Hematopoietic multipotent progenitor cell (in vitro differentiated cells): ENCODE data around the gene THSD7B. TPM values are rescaled to one million over a fixed set of nuclear protein-coding genes. Genes with fewer than 3 reads are reported as not detected.

ENCODE experiments used
- DNase-seq, 3 donors: peaks; one replicate each; pipeline ENCODE4 v3.0.0-alpha.2; 2011 to 2015; ENCODE audit warnings: low read depth in 2 of 3, low spot score in 2 of 3
- total RNA-seq: library from RNA; depleted of rRNA; stranded (reverse); fragments of >200 nt; gene quantifications from one replicate; pipeline ENCODE4 v1.2.3, GENCODE V29; 2012

THSD7B gene
- total RNA-seq, 1 donor, result not detected

DNA sequence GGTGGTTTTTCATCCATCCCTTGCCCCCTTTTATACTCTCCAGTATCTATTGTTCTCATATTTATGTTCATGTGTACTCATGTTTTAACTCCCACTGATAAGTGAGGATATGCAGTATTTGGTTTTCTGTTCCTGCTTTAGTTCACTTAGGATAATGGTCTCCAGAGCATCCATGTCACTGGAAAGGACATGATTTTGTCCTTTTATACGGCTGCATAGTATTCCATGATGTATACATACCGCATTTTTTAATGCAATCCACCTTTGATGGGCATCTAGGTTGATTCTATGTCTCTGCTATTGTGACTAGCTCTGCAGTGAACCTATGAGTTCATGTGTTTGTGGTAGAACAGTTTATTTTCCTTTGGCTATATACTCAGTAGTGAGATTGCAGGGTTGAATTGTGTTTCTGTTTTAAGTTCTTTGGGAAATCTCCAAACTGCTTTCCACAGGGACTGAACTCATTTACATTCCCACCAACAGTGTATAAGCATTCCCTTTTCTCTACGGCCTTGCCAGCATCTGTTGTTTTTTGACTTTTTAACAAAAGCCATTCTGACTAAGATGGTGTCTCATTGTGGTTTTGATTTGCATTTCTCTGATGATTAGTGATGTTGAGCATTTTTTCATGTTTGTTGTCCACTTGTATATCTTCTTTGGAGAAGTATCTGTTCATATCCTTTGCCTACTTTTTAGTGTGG is 420.2 kb downstream of the THSD7B start:
- no peak for DNase-seq

DNA sequence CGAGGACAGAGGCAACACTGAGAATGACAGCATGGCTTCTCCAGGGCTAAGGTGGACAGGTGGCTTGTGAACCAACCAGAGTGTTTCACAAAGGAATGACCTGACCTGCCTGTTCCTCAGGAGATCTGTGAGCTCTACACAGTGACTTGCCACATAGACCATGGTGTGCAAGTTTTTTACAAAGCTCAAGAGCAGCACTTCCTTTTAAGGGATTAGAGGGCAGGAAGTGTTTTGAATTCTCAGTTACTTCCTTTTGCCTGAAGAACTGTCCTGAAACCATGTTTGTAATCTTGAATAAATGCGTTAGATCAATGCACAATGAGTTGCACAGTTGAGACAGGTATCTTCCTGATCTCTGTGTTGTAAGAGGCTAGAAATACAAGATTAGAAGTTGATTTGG is 421.9 kb downstream of the THSD7B start:
- DNase-seq, result no peak

DNA sequence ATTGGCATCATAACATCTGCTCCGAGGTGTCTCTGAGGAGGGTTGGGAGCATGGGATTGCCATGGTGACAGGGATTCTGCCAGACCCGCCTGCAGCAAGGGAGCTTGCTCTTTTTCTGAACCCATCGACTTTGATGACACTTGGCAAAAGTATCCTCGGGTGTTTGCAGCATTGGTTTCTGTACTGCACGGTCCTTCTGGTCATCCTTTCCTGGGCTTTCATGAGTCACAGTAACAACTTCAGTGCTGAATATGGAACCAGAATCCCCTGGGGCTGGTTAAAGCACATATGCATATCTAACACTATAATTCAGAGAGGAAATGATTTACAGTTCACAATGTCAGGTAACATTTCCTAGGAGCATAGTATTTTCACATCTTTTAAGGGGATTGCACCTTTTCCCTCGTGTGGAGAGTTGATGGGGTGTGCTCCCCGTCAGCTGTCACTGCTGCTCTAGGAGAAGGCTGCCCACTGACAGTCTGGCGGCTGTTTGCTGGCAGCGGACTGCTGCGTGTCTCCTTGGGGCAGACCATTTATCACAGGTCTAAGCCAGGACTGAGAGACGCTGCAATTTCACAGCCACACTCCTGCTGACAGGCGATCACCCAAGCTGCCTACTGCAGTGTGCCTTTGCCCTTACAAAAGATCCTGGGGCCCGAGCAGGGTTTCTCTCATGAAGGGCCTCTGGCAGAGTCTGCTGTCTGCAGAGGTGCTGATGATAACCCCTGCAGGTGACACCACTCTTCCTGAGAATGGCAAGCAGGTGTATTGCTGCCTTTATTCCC is 425.3 kb downstream of the THSD7B start:
- DNase-seq, result no peak

DNA sequence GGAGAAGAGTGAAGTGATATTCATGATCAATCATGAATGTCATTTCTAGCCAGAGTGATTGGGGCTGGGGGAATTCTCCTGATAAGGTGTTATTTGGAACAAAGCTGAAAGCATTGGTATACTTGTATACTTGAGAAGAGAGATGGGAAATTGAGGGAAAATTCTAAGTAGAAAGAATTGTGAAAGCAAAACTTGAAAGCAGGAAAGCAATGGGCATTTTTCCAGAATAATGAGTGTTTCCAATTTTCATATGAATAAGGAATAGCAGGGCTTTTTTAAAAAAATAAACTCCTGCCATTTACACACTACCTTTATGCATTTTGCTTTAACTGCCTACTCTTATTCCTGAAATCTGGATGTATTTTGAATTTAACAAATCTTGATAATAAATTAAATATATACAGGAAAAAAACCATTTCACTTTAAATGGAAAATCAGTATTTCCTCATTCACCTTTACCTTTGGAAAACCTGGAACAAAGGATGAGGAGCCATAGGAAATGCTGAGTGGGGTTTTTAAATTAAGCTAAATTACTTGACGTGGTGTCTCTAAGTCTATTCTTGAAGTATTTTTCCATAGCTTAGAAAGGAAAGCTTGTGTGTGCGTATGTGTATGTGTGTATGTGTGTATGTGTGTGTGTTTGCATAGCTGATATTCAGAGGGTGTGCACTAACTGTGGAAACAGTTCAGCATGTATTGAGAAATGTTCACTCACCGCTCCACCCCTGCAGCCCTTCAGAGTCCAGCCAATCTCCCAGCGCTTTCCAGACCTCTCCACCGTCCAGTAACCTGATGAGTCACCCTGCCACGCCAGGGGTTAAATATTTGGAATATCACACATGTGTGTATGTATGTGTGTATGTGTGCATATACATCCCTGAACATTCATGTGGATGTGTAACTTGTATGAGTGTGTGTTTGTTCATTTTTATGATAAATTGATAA is 427.3 kb downstream of the THSD7B start:
- no peak for DNase-seq

DNA sequence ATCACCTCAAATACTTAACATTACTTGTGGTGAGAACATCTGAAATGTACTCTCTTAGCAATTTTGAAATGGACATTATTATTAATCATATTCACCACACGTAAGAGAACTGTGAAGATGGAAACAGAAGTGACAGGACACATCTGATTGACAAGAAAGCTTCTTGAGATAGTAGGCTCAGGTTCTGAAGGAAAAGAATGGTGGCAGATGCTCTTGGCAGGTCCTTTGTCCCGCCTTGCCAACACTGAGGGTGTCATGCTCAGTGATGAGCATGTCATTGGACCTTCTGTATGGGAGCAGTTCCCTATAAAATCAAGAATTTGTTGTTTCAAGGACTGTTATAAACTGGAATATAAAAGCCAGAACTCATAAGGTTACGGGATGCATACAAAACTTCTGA is 428.1 kb downstream of the THSD7B start:
- DNase-seq, result no peak

DNA sequence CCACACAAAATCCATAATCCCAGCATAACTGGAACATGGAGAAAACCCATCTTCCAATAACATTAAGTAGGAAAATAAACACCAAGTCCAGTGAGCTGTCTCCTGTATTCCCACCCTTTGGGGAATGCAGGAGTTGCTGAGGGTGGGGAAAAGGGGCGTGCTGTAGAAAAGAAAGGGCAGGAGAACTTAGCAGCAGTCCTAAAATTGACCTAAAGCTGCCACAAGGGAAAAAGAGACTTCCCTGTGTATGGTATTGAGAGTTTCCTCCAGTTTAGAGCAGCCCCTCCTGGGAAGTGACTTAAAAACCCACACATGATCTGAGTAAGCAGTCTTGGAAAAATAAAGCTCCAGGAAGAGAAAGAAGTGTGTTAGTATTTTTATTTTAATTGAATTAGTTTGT is 428.8 kb downstream of the THSD7B start:
- DNase-seq, result no peak

DNA sequence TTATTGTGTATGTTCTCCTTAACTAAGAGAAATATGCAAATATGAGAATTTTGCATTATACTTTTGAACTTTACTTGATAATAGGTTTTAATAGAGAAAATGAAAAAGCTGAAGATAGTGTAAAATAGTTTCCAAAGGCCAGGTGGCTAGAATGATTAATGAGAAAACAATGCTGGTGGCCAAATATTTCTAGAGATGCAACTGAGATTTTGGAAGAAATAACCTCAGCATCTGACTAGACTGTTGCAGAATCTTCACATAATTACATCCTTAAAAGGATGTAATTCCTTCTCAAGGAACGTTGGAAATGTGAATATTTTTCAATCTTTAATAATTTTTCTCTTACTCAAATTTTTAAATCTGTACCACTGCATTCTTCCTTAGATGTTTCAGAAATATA is 434.4 kb downstream of the THSD7B start:
- DNase-seq, result no peak

DNA sequence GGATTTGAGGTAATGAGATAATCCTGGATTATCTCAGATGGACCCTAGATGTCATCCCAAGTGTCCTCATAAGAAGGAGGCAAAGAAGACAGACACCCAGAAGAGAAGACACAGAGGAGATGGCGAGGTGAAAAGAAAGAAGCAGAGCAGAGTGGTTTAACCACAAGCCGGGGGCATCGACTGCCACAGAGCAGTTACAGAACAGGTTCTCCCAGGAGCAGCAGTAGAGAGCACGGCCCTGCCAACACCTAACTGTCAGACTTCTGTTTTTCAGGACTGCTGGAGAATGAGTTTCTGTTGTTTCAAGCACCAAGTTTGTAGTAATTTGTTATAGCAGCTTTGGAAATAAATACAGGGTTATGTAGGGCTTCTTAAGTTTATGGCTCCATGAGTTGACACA is 437.0 kb downstream of the THSD7B start:
- no peak for DNase-seq

DNA sequence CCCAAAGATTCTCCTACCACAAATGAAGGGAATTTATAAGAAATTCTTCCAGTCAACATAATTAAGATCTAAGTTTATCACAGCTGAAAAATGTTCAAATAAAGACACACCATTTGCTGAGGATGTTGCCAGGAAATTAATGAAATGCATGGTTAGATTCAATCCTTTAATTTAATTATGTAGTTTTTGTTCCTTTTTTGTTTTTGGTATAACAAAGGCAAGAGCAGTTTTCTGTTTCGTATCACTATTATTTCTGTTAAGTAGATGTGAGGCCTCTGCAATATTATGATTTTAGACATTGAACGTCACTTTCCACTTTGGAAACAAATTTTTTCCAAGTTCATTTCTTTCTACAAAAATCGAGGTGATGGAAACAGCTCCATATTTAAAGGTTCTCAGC is 440.0 kb downstream of the THSD7B start:
- DNase-seq, result no peak

DNA sequence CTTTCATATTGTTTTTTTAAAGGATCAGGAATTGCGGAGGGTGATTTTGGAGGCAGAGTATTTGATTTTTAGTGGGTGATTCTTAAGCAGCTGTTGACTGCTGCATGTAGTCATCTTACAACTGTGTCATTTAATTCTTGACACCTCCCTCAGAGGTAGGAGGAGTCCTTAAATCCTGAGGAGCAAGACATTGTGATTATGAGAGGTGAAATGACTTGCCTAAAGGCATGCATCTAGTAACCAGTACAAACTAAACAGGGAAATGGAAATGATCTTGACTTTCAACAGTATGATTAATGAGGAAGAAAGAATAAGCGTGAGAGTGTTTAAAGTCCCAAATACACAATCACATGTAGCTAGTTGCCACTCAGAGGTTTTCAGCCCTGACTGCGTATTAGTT is 440.7 kb downstream of the THSD7B start:
- no peak for DNase-seq

DNA sequence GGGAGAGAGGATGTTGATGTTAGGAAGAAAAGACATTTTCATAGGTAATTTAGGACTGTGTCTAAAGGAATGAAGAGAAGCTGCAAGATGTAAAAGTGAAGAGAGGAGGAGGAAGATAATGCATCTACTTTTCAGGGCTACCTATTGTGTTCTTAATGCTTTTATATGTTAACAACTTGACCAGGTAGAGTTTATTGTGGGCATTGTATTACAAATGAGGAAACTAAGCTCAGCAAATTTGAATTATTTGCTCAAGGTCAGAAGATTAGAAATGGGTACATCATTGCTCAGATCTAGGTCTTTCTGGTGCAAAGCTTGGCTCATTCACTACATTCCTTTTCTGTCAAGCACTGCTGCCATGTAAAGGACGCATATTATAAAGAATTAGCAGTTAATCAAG is 441.7 kb downstream of the THSD7B start:
- no peak for DNase-seq

DNA sequence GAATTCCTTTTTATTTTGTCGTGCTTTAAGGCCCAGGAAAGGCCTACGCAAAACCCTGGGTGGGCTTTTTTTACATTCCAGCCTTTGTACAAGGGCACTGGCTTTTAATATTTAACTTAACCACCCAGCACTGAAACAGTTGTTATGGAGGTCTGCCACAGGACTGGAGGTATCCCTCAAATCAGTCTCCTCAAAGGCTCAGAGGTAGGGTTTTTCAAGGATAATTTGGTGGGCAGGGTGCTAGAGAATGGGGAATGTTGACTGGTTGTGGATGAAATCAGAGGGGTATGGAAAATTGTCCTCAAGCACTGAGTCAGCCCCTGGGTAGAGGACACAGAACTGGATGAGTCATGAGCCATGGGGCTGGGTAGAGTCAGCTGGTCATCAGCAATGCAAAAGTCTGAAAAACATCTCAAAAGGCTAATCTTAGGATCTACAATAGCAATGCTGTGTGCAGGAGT is 443.1 kb downstream of the THSD7B start:
- no peak for DNase-seq

DNA sequence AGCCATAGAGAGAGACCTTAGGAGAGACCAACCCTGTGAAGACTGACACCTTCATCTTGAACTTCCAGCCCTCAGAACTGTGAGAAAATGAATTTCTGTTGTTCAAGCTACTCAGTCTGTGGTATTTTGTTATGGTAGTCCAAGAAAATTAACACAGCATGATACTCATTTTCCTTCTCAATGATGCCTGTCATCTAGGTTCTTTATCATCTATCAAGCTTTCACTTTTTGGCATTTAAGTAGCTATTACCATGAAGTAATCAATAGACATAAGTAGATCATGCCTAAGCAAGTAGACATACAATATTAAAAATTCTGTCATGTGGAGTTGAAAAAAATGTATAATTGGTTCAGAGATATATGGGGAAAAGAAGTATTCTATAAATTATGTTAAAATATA is 444.7 kb downstream of the THSD7B start:
- no peak for DNase-seq

DNA sequence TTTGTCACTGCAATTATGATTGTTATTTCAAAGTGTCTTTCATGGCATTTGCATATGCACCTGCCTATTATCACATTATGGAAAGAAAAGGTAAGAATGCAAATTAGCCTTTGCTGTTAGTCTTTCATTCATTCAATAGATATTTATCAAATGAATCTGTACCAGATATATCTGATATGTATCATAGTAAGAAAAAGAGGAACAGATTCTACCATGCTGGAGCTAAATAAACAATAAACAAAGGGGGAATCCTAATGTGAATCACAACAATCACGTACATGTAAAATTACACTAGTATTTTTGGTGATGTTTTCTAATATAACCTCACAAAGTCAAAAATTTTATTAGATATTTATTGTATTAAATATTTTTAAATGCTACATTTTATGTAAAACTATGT is 446.4 kb downstream of the THSD7B start:
- DNase-seq, result no peak

DNA sequence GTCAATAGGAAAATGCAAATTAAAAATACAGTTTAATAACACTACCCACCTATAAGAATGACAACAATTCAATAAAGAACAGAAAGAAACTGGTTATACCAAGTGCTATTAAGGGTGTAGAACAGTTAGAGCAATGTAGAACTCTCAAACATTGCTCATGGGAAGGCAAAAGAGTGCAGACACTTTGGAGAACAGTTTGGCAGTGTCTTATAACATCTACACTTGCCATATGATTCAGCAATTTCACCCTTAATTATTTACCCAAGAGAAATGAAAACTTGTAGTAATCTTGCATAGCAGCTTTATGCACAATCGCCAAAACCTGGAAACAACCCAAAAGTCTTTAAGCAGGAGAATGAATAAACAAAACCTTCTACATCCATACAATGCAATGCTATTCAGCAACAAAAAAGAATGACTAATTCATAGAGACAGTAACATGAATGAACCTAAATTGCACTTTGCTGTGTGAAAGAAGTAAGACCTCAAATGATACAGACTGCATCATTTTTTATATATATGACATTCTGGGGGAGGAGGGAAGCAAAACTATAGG is 455.2 kb downstream of the THSD7B start:
- DNase-seq, result no peak

DNA sequence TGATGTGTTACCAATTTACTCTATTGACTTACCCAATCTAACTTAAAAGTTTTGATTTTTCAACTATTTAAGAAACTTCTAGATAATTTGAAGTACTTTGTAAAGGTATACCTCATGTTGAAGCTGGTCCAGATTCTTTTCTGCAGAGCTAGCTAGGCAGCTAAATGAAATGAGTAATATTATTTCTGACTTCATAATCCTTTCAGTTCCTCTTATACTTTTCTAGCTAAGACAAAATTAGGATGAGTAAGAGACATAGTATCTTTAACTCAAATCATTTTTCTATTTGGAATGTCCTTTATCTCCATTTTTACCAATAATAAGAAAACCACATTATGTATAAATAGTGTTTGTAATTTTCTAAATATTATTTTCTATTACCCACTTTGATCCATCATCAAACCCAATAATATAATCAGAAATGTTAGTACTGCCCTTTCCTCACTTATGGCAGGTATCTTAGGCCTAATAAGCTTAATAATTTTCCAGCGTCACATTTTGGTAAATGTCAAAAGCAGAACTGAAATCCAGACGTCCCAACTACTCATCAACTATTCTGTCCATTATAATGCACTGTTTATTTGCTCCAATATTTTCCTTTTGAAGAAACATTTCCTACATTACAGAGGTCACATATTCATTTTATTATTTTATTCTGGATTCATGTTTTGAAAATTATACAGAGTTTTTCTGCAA is 456.6 kb downstream of the THSD7B start:
- DNase-seq, result no peak

DNA sequence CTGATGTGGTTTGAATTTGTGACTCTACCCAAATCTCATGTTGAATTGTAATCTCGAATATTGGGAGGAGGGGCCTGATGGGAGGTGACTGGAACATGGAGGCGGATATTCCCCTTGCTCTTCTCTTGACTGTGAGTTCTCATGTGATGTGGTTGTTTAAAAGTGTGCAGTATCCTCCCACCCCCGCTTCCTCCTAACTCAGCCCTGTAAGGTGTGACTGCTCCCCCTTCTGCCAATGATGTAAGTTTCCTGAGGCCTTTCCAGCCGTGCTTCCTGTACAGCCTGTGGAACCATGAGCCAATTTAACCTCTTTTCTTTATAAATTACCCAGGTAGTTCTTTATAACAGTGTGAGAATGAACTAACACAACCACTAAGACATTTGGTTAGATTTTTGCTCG is 458.4 kb downstream of the THSD7B start:
- DNase-seq, result no peak

DNA sequence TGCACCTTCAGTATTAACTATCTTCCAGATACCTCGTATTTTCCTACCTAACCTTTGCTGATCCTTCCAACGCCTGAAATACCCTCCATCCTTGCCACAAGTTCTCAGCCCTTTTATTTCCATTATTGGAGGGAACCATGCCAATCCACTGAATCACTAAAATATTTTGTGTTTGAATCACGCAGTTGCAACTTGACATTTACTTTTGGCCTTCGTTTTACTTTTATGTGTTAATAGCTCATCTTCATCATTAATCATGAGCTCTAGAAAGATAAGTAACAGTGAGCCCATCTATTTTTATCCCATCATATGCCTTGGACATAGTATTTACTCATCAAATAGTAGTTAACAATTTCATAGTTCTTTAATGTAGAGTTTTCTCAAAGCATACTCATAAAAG is 463.2 kb downstream of the THSD7B start:
- DNase-seq, result no peak

DNA sequence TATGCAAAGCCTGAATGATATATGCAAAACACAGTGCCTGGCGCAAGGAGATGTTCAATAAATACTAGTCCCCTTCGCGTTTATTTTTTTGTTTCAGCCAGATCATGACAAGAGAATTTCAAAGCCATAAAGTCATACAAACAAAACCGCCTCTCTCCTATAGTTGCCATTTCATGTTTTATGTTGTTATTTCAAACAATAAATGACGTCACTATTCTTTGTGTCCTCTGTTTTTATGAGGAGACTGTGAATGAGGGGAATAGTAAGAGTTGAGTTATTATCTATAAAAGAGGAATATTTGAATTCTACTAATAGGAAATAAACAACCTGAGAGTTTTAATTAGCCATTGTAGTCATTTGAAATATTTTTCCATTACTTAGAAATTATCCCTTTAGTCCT is 464.5 kb downstream of the THSD7B start:
- no peak for DNase-seq

DNA sequence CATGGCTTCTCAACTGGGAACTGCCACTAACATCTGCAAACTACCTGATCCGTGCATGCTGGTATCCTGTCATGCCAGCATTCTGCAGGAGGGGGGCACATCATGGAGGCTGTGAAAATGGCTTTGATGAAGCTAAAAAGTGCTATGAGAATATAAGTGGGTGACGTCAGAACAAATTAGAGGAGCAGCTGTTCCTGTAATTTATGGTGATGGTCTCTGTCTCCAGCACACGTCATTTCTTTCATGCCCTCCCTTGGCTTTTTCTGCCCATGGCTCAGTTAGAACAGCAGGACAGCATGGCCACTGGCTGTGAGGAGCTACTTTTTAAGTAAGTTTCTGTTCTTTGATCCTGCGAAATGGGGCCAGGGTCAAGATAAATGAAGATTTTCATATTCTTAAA is 466.3 kb downstream of the THSD7B start:
- no peak for DNase-seq
